GM08714 (cell line): ENCODE results near the gene OR11H7.
"Not testable (repeated sequence)": the region's sequence is repeated elsewhere in the genome, so short reads cannot be mapped to it uniquely, and the experiment has no call there.

Experiments
- H3K4me3 ChIP-seq: fragments of 200-500 bp; sonication (Bioruptor generic); 2 replicates; pipeline ENCODE4 v1.5.1; 2014; ENCODE audit warnings: mild to moderate bottlenecking, low read length, inconsistent platforms
- ZNF274 ChIP-seq: IDR thresholded peaks from 2 replicates; pipeline ENCODE4 v1.6.1; 2012; ENCODE audit warnings: mild to moderate bottlenecking, low read depth, low read length

The OR11H7 gene

DNA sequence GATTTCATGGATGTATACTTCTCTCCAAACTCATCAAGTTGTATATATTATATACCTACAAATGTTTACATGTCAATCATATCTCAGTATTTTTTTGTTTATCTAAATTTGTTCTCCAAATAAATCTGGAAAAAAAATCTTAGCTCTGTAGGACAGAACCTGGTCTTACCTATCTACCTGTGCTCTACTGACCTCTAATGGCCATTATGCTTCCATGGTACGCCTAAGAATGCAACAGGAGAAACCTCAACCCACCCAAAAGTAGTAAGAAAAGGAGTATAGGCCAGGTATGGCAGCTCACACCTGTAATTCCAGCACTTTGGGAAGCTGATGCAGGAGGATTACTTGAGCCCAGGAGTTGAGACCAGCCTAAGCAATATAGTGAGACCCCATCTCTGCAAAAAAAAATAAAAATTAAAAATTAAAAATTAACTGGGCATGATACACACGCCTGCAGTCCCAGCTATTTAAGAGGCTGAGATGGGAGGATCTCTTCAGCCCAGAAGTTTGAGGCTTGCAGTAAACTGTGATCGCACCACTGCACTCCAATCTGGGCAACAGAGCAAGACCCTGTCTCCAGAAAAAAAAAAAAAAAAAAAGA, 19.0 kb downstream of the OR11H7 start:
- no peak overlapping the region for H3K4me3 ChIP-seq
- no peak for TF ChIP-seq ZNF274

DNA sequence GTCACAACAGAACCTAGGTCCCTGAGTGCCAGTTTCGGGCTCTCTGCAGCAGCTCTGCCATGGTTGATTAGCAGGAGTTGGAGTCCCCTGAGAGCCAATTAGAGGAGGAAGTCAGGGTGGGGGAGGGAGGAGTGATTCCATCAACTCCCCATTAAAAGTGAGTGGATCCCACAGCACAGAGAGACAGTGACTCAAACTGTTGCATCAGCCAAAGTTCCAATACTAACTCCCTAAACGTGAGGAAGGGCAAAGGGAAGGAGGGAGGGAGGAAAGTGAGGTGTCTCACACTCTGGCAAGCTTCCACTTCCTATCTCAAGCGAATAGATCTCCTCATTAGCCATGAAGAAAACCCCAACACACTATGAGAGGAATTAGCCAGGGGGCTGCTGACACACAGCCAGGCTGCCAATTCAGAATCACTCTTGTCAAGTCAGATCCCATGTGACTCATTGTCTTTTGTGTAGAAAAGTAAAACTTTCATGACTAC, 33.9 kb downstream of the OR11H7 start:
- no peak for TF ChIP-seq ZNF274
- H3K4me3 ChIP-seq = no peak overlapping the region

DNA sequence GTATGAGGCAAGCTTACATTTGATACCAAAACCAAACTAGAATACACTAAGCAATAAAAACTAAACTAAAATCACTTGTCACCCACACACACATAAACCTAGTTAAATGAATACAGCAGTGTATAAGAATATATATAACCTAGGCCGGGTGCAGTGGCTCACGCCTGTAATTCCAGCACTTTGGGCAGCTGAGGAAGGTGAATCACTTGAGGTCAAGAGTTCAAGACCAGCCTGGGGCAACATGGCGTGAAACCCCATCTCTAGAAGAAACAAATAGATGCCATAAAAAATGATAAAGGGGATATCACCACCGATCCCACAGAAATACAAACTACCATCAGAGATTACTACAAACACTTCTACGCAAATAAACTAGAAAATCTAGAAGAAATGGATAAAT, 35.6 kb downstream of the OR11H7 start:
- H3K4me3 ChIP-seq = not testable (repeated sequence)

DNA sequence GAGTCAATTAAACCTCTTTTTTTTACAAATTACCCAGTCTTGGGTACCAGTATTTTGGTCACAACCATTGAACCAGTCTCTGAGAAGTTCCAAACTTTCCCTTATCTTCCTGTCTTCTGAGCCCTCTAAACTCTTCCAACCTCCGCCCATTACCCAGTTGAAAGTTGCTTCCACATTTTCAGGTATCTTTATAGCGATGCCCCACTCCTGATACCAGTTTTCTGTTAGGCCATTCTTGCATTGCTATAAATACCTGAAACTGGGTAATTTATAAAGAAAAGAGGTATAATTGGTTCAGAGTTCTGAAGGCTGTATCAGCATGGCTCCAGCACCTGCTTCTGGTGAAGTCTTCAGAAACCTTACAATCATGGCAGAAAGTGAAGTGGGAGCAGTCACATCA, 45.3 kb downstream of the OR11H7 start:
- H3K4me3 ChIP-seq = no peak overlapping the region
- TF ChIP-seq ZNF274 = no peak

DNA sequence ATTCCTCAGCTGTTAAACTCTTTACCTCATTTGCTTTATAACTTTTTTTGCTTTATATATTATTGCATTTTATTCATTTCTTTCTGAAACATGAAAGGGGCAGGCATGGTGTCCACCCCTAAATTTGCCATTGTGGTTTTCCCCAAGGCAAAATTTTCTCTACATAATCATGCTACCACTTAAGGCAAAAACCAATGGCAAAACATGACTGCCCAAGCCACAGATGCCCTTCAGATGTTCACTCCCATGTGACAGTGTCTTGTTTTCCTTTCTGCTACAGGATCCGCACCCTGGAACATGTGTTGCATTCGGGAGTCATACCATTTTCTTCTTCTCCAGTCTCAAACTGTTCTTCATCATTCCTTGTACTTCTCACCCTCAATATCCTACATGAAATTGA, 48.6 kb downstream of the OR11H7 start:
- no peak for TF ChIP-seq ZNF274

DNA sequence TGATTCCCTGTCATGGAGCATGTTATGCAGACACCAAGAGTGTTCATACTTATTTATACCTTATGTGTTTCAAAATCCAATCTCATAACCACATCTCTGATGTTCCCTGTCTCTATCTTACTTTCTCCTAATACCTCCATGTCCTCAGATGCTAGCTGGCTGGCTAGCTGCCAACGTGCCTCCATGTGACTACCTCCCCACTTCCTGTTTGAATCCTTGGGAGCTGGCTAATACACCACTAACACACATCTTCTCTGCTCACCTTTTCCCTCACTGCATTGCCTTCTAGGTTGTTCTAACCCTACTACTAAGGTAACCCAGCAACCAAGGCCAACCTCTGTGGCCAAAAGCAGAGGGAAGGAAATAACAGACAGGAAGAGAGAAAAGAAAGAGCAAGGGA, 49.6 kb downstream of the OR11H7 start:
- TF ChIP-seq ZNF274 = no peak
- H3K4me3 ChIP-seq = no peak overlapping the region

More for the DNA sequence above, 48.6 kb downstream of the OR11H7 start:
- H3K4me3 ChIP-seq = no peak overlapping the region

DNA sequence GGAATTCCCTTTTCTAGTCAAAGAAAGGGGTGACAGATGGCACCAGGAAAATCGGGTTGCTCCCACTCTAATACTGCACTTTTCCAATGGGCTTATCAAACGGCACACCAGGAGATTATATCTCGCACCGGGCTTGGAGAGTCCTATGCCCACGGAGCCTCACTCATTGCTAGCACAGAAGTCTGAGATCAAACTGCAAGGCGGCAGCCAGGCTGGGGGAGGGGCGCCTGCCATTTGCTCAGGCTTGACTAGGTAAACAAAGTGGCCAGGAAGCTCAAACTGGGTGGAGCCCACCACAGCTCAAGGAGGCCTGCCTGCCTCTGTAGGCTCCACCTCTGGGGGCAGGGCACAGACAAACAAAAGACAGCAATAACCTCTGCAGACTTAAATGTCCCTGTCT, 51.5 kb downstream of the OR11H7 start:
- not testable (repeated sequence) for H3K4me3 ChIP-seq
